IPS-20b (cell line): ENCODE results near the gene RGS14.

Experiments used
- H3K27ac ChIP-seq: one replicate; pipeline ENCODE4 v1.5.1; 2013; ENCODE audit warnings: low read length
- H3K27me3 ChIP-seq: 2 replicates; pipeline ENCODE4 v1.6.1; 2013; ENCODE audit warnings: mild to moderate bottlenecking, low read length, inconsistent platforms; ENCODE audit not compliant: insufficient read depth
- H3K36me3 ChIP-seq: 2 replicates; pipeline ENCODE4 v1.6.1; 2013; ENCODE audit warnings: low read depth, mild to moderate bottlenecking, inconsistent platforms, low read length, moderate library complexity; ENCODE audit not compliant: insufficient read depth
- H3K4me1 ChIP-seq: 2 replicates; pipeline ENCODE4 v1.6.1; 2013; ENCODE audit warnings: mild to moderate bottlenecking, control low read depth, inconsistent platforms, low read length, moderate library complexity; ENCODE audit not compliant: insufficient read depth
- H3K4me3 ChIP-seq: 2 replicates; pipeline ENCODE4 v1.5.1; 2013; ENCODE audit warnings: mild to moderate bottlenecking, low read length, inconsistent platforms
- H3K9ac ChIP-seq: 2 replicates; pipeline ENCODE4 v1.6.1; 2013; ENCODE audit warnings: low read depth, mild to moderate bottlenecking, inconsistent platforms, low read length, moderate library complexity
- H3K9me3 ChIP-seq: 2 replicates; pipeline ENCODE4 v1.6.1; 2013; ENCODE audit warnings: mild to moderate bottlenecking, low read depth, low read length, inconsistent platforms; ENCODE audit not compliant: insufficient read depth

RGS14 gene

GRCh38 chr5:177378884-177379883, 21.5 kb downstream of the RGS14 start:
- Histone ChIP-seq H3K4me1 (peaks cover 3% of the 10 kb centered on the region; the same call in 1 of the 2 replicates), H3K4me3 (no peak overlapping the region), H3K27ac (no peak overlapping the region)

GRCh38 chr5:177380805-177381126, 23.0 kb downstream of the RGS14 start:
- no peak overlapping the region for H3K9ac ChIP-seq
- H3K27ac ChIP-seq: no peak overlapping the region
- no peaks in the 10 kb centered on the region; the same call in 1 of the 2 replicates for H3K27me3 ChIP-seq
- no peaks in the 10 kb centered on the region for H3K4me1 ChIP-seq
- H3K9me3 ChIP-seq: no peaks in the 10 kb centered on the region
- H3K4me3 ChIP-seq: no peak overlapping the region
- H3K36me3 ChIP-seq: no peaks in the 10 kb centered on the region

More at GRCh38 chr5:177378884-177379883, 21.5 kb downstream of the RGS14 start:
- H3K9ac ChIP-seq: no peak overlapping the region
- H3K36me3 ChIP-seq: no peaks in the 10 kb centered on the region
- no peaks in the 10 kb centered on the region; the same call in 1 of the 2 replicates for H3K27me3 ChIP-seq
- no peaks in the 10 kb centered on the region for H3K9me3 ChIP-seq

GRCh38 chr5:177382423-177383029, 24.8 kb downstream of the RGS14 start:
- no peaks in the 10 kb centered on the region; the same call in 1 of the 2 replicates for H3K27me3 ChIP-seq
- H3K36me3 ChIP-seq: no peaks in the 10 kb centered on the region
- H3K4me1 ChIP-seq: no peaks in the 10 kb centered on the region
- H3K4me3 ChIP-seq: no peak overlapping the region
- H3K27ac ChIP-seq: no peak overlapping the region
- H3K9ac ChIP-seq: no peak overlapping the region
- no peaks in the 10 kb centered on the region for H3K9me3 ChIP-seq

GRCh38 chr5:177383181-177383580, 25.5 kb downstream of the RGS14 start:
- Histone ChIP-seq H3K4me3 (no peak overlapping the region), H3K9ac (no peak overlapping the region), H3K27ac (no peak overlapping the region), H3K36me3 (no peaks in the 10 kb centered on the region), H3K9me3 (no peaks in the 10 kb centered on the region), H3K27me3 (peaks cover 4% of the 10 kb centered on the region; the same call in 1 of the 2 replicates), H3K4me1 (no peaks in the 10 kb centered on the region)

- no peak within 1 kb of the TSS for H3K9ac ChIP-seq
- H3K36me3 ChIP-seq: no peaks in the 10 kb centered on the region
Observed at GRCh38 chr5:177384134-177384533, 26.4 kb downstream of the RGS14 start, which contains the start of gene SLC34A1. SLC34A1 (plus strand) TSS chr5:177384434; CDS start chr5:177385742, 1,308 bp downstream.

GRCh38 chr5:177385720-177386119, 28.0 kb downstream of the RGS14 start:
- no peak overlapping the region for H3K27ac ChIP-seq
- H3K36me3 ChIP-seq: no peaks in the 10 kb centered on the region
- no peak overlapping the region for H3K4me3 ChIP-seq
- no peaks in the 10 kb centered on the region; the same call in 1 of the 2 replicates for H3K4me1 ChIP-seq
- H3K9ac ChIP-seq: no peak overlapping the region
- no peaks in the 10 kb centered on the region for H3K9me3 ChIP-seq
- H3K27me3 ChIP-seq: peaks cover 26% of the 10 kb centered on the region

More at GRCh38 chr5:177384134-177384533, 26.4 kb downstream of the RGS14 start, which contains the start of gene SLC34A1:
- Histone ChIP-seq H3K27ac (no peak within 1 kb of the TSS), H3K9me3 (no peaks in the 10 kb centered on the region), H3K27me3 (peaks cover 13% of the 10 kb centered on the region), H3K4me1 (no peaks in the 10 kb centered on the region; the same call in 1 of the 2 replicates), H3K4me3 (no peak within 1 kb of the TSS)

- no peak overlapping the region for H3K27ac ChIP-seq
- H3K9me3 ChIP-seq: no peaks in the 10 kb centered on the region
- H3K36me3 ChIP-seq: no peaks in the 10 kb centered on the region
- peaks cover 26% of the 10 kb centered on the region for H3K27me3 ChIP-seq
- no peaks in the 10 kb centered on the region; the same call in 1 of the 2 replicates for H3K4me1 ChIP-seq
- H3K4me3 ChIP-seq: no peak overlapping the region
- H3K9ac ChIP-seq: no peak overlapping the region
Observed at GRCh38 chr5:177386542-177386941, 28.8 kb downstream of the RGS14 start.

GRCh38 chr5:177387405-177387804, 29.7 kb downstream of the RGS14 start:
- Histone ChIP-seq H3K9ac (no peak overlapping the region), H3K27me3 (peaks cover 26% of the 10 kb centered on the region), H3K36me3 (no peaks in the 10 kb centered on the region), H3K4me1 (no peaks in the 10 kb centered on the region; the same call in 1 of the 2 replicates), H3K27ac (no peak overlapping the region), H3K4me3 (no peak overlapping the region), H3K9me3 (no peaks in the 10 kb centered on the region)

GRCh38 chr5:177388521-177389052, 30.9 kb downstream of the RGS14 start:
- H3K36me3 ChIP-seq: no peaks in the 10 kb centered on the region
- H3K4me1 ChIP-seq: no peaks in the 10 kb centered on the region; the same call in 1 of the 2 replicates
- no peak overlapping the region for H3K4me3 ChIP-seq
- no peak overlapping the region for H3K9ac ChIP-seq
- H3K9me3 ChIP-seq: no peaks in the 10 kb centered on the region
- H3K27ac ChIP-seq: no peak overlapping the region
- peaks cover 26% of the 10 kb centered on the region for H3K27me3 ChIP-seq

GRCh38 chr5:177389241-177390169, 31.8 kb downstream of the RGS14 start:
- no peak overlapping the region for H3K27ac ChIP-seq

More at GRCh38 chr5:177389241-177390169, 31.8 kb downstream of the RGS14 start:
- H3K4me1 ChIP-seq: no peaks in the 10 kb centered on the region; the same call in 1 of the 2 replicates
- no peak overlapping the region for H3K4me3 ChIP-seq
- H3K9me3 ChIP-seq: no peaks in the 10 kb centered on the region
- peaks cover 26% of the 10 kb centered on the region for H3K27me3 ChIP-seq
- no peak overlapping the region for H3K9ac ChIP-seq
- H3K36me3 ChIP-seq: no peaks in the 10 kb centered on the region
